IMR-90 (cell line): ENCODE data around the gene APC2. TPM values are rescaled to one million over a fixed set of nuclear protein-coding genes. Genes with fewer than 3 reads are reported as not detected.

Source experiments
- ATAC-seq: fragments of 200-7000 bp; cut with Tn5 transposase; 2 replicates; pipeline ENCODE4 v1.9.1; 2020; ENCODE audit warnings: low read depth, mild to moderate bottlenecking, moderate library complexity
- BruUV-seq: library from RNA; stranded (reverse); fragments of 400-500 nt; replicated peaks from 2 replicates; lab custom pipeline; 2021; lab: Mats Ljungman, UMichigan
- CTCF ChIA-PET: fragments of 300-600 bp; formaldehyde crosslinking; extraction: SDS; loops from one replicate; lab custom pipeline; 2021; ENCODE audit warnings: antibody characterized with exemption; lab: Yijun Ruan, JAX
- POLR2A ChIA-PET: fragments of 300-600 bp; sonication (Branson Sonifier 250); formaldehyde crosslinking; loops from one replicate; lab custom pipeline; 2022; ENCODE audit warnings: antibody characterized with exemption; ENCODE audit not compliant: unreplicated experiment; lab: Charles Lee
- DNase-seq: peaks from one replicate; pipeline ENCODE4 v3.0.0; 2013
- H2AFZ ChIP-seq: replicated peaks from 2 replicates; pipeline ENCODE3; 2013; ENCODE audit warnings: low read length, mild to moderate bottlenecking; ENCODE audit not compliant: poor library complexity
- H2AK5ac ChIP-seq: 2 replicates; pipeline ENCODE4 v1.6.1; 2013; ENCODE audit warnings: low read depth, low read length, inconsistent platforms
- H2AK9ac ChIP-seq: replicated peaks from 2 replicates; pipeline ENCODE3; 2013; ENCODE audit warnings: mild to moderate bottlenecking, low read depth, low read length, moderate library complexity; ENCODE audit not compliant: poor library complexity
- H2BK120ac ChIP-seq: 2 replicates; pipeline ENCODE4 v1.6.1; 2013; ENCODE audit warnings: low read depth, low read length, inconsistent platforms
- H2BK15ac ChIP-seq: 3 replicates; pipeline ENCODE4 v1.6.1; 2013; ENCODE audit warnings: low read depth, low read length, inconsistent platforms
- H2BK20ac ChIP-seq: 2 replicates; pipeline ENCODE4 v1.6.1; 2013; ENCODE audit warnings: low read depth, mild to moderate bottlenecking, inconsistent platforms, low read length, moderate library complexity
- H2BK5ac ChIP-seq: 2 replicates; pipeline ENCODE4 v1.6.1; 2013; ENCODE audit warnings: mild to moderate bottlenecking, low read depth, low read length, inconsistent platforms; ENCODE audit not compliant: poor library complexity, severe bottlenecking
- H3K14ac ChIP-seq: replicated peaks from 2 replicates; pipeline ENCODE4 v1.6.1; 2013; ENCODE audit warnings: low read depth, low read length, inconsistent platforms
- H3K18ac ChIP-seq: 2 replicates; pipeline ENCODE4 v1.6.1; 2013; ENCODE audit warnings: low read depth, low read length, control low read depth
- H3K23ac ChIP-seq: 2 replicates; pipeline ENCODE4 v1.6.1; 2013; ENCODE audit warnings: low read depth, low read length, inconsistent platforms
- H3K27ac ChIP-seq: 2 replicates; pipeline ENCODE4 v1.5.1; 2013; ENCODE audit warnings: mild to moderate bottlenecking, control low read depth, low read length; ENCODE audit not compliant: insufficient read depth
- H3K27me3 ChIP-seq: 2 replicates; pipeline ENCODE4 v1.6.1; 2013; ENCODE audit warnings: low read length; ENCODE audit not compliant: control insufficient read depth, insufficient read depth
- H3K36me3 ChIP-seq: 2 replicates; pipeline ENCODE4 v1.6.1; 2013; ENCODE audit warnings: low read length, mixed read lengths; ENCODE audit not compliant: control insufficient read depth, insufficient read depth
- H3K4ac ChIP-seq: 2 replicates; pipeline ENCODE4 v1.6.1; 2013; ENCODE audit warnings: low read depth, low read length, inconsistent platforms
- H3K4me1 ChIP-seq: 2 replicates; pipeline ENCODE4 v1.6.1; 2013; ENCODE audit warnings: low read length, mixed read lengths; ENCODE audit not compliant: control insufficient read depth, insufficient read depth
- H3K4me2 ChIP-seq: 2 replicates; pipeline ENCODE4 v1.6.1; 2013; ENCODE audit warnings: low read depth, mild to moderate bottlenecking, control low read depth, low read length, moderate library complexity
- H3K4me3 ChIP-seq: 2 replicates; pipeline ENCODE4 v1.5.1; 2013; ENCODE audit warnings: low read depth, mild to moderate bottlenecking, control low read depth, low read length, moderate library complexity; ENCODE audit not compliant: insufficient read depth
- H3K56ac ChIP-seq: 2 replicates; pipeline ENCODE4 v1.6.1; 2013; ENCODE audit warnings: low read length, inconsistent platforms; ENCODE audit not compliant: insufficient read depth; ENCODE audit errors: extremely low read depth
- H3K79me1 ChIP-seq, 2 experiments: 2 replicates each; pipeline ENCODE4 v1.6.1; 2013; ENCODE audit warnings: low read length in 2 of 2, inconsistent platforms in 1 of 2, low read depth in 1 of 2
- H3K9ac ChIP-seq: 2 replicates; pipeline ENCODE4 v1.6.1; 2013; ENCODE audit warnings: low read depth, low read length, control low read depth
- H3K9me1 ChIP-seq: 2 replicates; pipeline ENCODE4 v1.6.1; 2013; ENCODE audit warnings: low read length, inconsistent platforms; ENCODE audit not compliant: insufficient read depth
- H3K9me3 ChIP-seq: 2 replicates; pipeline ENCODE4 v1.6.1; 2013; ENCODE audit warnings: low read length; ENCODE audit not compliant: control insufficient read depth, insufficient read depth
- H4K20me1 ChIP-seq: 2 replicates; pipeline ENCODE4 v1.6.1; 2013; ENCODE audit warnings: low read length, inconsistent platforms; ENCODE audit not compliant: insufficient read depth
- H4K5ac ChIP-seq: 2 replicates; pipeline ENCODE4 v1.6.1; 2013; ENCODE audit warnings: mild to moderate bottlenecking, low read depth, low read length, control low read depth
- H4K8ac ChIP-seq, 2 experiments: 2 replicates each; pipeline ENCODE4 v1.6.1; 2013; ENCODE audit warnings: low read depth in 2 of 2, low read length in 2 of 2, control low read depth in 1 of 2, inconsistent platforms in 1 of 2
- H4K91ac ChIP-seq: 2 replicates; pipeline ENCODE4 v1.6.1; 2013; ENCODE audit warnings: low read depth, low read length, inconsistent platforms; ENCODE audit not compliant: insufficient read depth
- CEBPB ChIP-seq: IDR thresholded peaks from 2 replicates; pipeline ENCODE4 v1.6.1; 2012; ENCODE audit warnings: low read depth, low read length, improper control_type of control experiment
- CHD1 ChIP-seq: IDR thresholded peaks from 2 replicates; pipeline ENCODE4 v1.6.1; 2012; ENCODE audit warnings: low read depth, low read length, improper control_type of control experiment
- FOS ChIP-seq: fragments of 150-350 bp; IDR thresholded peaks from 2 replicates; pipeline ENCODE4 v1.6.1; 2016; ENCODE audit warnings: low read depth, low read length
- MAFK ChIP-seq: IDR thresholded peaks from 2 replicates; pipeline ENCODE4 v1.6.1; 2012; ENCODE audit warnings: low read depth, low read length, improper control_type of control experiment
- MAZ ChIP-seq: IDR thresholded peaks from 2 replicates; pipeline ENCODE4 v1.6.1; 2012; ENCODE audit warnings: low read depth, mild to moderate bottlenecking, low read length, improper control_type of control experiment, moderate library complexity, borderline replicate concordance
- MXI1 ChIP-seq: IDR thresholded peaks from 2 replicates; pipeline ENCODE4 v1.6.1; 2012; ENCODE audit warnings: low read depth, mild to moderate bottlenecking, low read length, moderate library complexity, borderline replicate concordance
- POLR2A ChIP-seq: IDR thresholded peaks from 2 replicates; pipeline ENCODE4 v1.6.1; 2012; ENCODE audit warnings: mild to moderate bottlenecking, low read depth, low read length
- RAD21 ChIP-seq: IDR thresholded peaks from 2 replicates; pipeline ENCODE4 v1.6.1; 2012; ENCODE audit warnings: low read length, improper control_type of control experiment
- RCOR1 ChIP-seq: IDR thresholded peaks from 2 replicates; pipeline ENCODE4 v1.6.1; 2012; ENCODE audit warnings: mild to moderate bottlenecking, low read length, improper control_type of control experiment; ENCODE audit not compliant: insufficient replicate concordance
- RFX5 ChIP-seq: IDR thresholded peaks from 2 replicates; pipeline ENCODE4 v1.8.0; 2012; ENCODE audit warnings: low read depth, mild to moderate bottlenecking, low read length, moderate library complexity
- WGBS, 2 experiments: methylation state at CpG; one replicate each; pipeline versions ENCODE4 v1.1.5 to v1.1.7; 2013; ENCODE audit warnings: missing lambda C conversion rate in 2 of 2; ENCODE audit not compliant: insufficient read length in 1 of 2; ENCODE audit errors: extremely low coverage in 2 of 2; 5-methylcytosine and 5-hydroxymethylcytosine counted together
- dilution Hi-C: fragments of 300-500 bp; cut with HindIII; formaldehyde crosslinking; loops from one replicate; pipeline ENCODE4 v1.14.3; 2018; ENCODE audit warnings: low sequenced_read_pairs; ENCODE audit not compliant: unreplicated experiment
- in situ Hi-C: fragments of 300-500 bp; cut with MboI; formaldehyde crosslinking; loops from 3 replicates; pipeline ENCODE4 v1.14.3; 2019; ENCODE audit warnings: low sequenced_read_pairs, inconsistent platforms, mixed read lengths
- intact Hi-C: fragments of 100-400 bp; cut with micrococcal nuclease; formaldehyde crosslinking; loops from 2 replicates; pipeline ENCODE4 v1.10.0; 2022
- polyA plus RNA-seq, 3 experiments: library from polyadenylated mRNA; depleted of rRNA; stranded (reverse); fragments of >200 nt; gene quantifications; 2 replicates each; pipeline ENCODE4 v1.2.3, GENCODE V29; 2012; ENCODE audit warnings: low replicate concordance in 1 of 3
- total RNA-seq: library from RNA; depleted of rRNA; stranded (reverse); fragments of >200 nt; gene quantifications from 2 replicates; pipeline ENCODE4 v1.2.3, GENCODE V29; 2012
- TF ChIP-seq, protein P1 (sequence below): fragments of 150-350 bp; IDR thresholded peaks from 2 replicates; pipeline ENCODE4 v1.6.1; 2017; ENCODE audit warnings: mild to moderate bottlenecking, antibody characterized with exemption, low read length, low read depth
- TF ChIP-seq, protein P2 (sequence below): fragments of 150-350 bp; IDR thresholded peaks from 2 replicates; pipeline ENCODE4 v1.6.1; 2016; ENCODE audit warnings: low read depth, mild to moderate bottlenecking, low read length, moderate library complexity, borderline replicate concordance

Gene APC2
- total and polyA plus RNA-seq, 2 of the 4 experiments (the other 2 are of a cell fraction): 0.36 to 0.41 TPM

DNA sequence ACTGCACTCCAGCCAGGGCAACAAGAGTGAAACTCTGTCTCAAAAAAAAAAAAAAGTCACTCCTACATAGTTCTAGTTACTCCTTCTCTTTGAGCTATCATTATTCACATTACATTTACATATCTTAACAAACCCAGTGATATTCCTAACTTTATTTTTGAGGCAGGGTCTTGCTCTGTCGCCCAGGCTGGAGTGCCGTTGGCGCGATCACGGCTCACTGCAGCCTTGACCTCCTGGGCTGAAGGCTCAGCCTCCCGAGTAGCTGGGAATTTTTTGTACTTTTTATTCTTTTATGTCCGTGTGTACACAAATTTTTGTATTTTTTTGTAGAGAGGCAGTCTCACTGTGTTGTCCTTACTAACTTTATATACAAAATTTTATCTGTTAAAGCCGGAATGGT is 12.3 kb upstream of the APC2 start:
- ChIA-PET POLR2A (interaction anchor here (0.6 kb wide), 1 partner anchor 140 kb away, joined by 9 read pairs; no protein-coding TSS in a partner anchor), CTCF (no interaction called here)
- Histone ChIP-seq H3K9ac (no peak overlapping the region), H2BK120ac (no peak overlapping the region), H2BK20ac (no peak overlapping the region), H4K91ac (no peak overlapping the region), H3K79me1 (peaks cover 26 to 42% of the 10 kb centered on the region in 2 experiments), H3K36me3 (peaks cover 57% of the 10 kb centered on the region), H3K9me3 (no peaks in the 10 kb centered on the region), H2AK5ac (no peak overlapping the region), H4K20me1 (peaks cover 43% of the 10 kb centered on the region), H3K4me1 (peaks cover 6% of the 10 kb centered on the region), H2AFZ (no peak overlapping the region), H2BK5ac (peak overlapping the region; percentile 33), H3K27ac (no peak overlapping the region), H2AK9ac (no peak overlapping the region), H2BK15ac (no peak overlapping the region), H3K23ac (no peak overlapping the region), H3K4ac (no peak overlapping the region), H4K5ac (no peak overlapping the region), H3K27me3 (no peaks in the 10 kb centered on the region), H3K56ac (no peak overlapping the region), H4K8ac (peak overlapping the region; percentile 48 to 89; a peak in 1 of 4 replicates), H3K18ac (no peak overlapping the region), H3K14ac (no peak overlapping the region), H3K9me1 (no peaks in the 10 kb centered on the region; the same call in 1 of the 2 replicates), H3K4me3 (no peak overlapping the region), H3K4me2 (no peak overlapping the region)
- DNase-seq (no peak), ATAC-seq (no peak)
- WGBS, 2 experiments: no CpG with 5 or more reads among the region's 8 CpGs
- in situ Hi-C loops: no loop called here
- dilution Hi-C loops: no loop called here
- intact Hi-C loops: no loop called here
- no TSS peak for BruUV-seq
- TF ChIP-seq FOS (no peak), RAD21 (no peak), RCOR1 (no peak), CHD1 (no peak), POLR2A (no peak), MXI1 (no peak), CEBPB (no peak), RFX5 (no peak), MAZ (no peak), MAFK (no peak)
- TF ChIP-seq, protein P1, sequence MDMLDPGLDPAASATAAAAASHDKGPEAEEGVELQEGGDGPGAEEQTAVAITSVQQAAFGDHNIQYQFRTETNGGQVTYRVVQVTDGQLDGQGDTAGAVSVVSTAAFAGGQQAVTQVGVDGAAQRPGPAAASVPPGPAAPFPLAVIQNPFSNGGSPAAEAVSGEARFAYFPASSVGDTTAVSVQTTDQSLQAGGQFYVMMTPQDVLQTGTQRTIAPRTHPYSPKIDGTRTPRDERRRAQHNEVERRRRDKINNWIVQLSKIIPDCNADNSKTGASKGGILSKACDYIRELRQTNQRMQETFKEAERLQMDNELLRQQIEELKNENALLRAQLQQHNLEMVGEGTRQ: no peak
- TF ChIP-seq, protein P2, sequence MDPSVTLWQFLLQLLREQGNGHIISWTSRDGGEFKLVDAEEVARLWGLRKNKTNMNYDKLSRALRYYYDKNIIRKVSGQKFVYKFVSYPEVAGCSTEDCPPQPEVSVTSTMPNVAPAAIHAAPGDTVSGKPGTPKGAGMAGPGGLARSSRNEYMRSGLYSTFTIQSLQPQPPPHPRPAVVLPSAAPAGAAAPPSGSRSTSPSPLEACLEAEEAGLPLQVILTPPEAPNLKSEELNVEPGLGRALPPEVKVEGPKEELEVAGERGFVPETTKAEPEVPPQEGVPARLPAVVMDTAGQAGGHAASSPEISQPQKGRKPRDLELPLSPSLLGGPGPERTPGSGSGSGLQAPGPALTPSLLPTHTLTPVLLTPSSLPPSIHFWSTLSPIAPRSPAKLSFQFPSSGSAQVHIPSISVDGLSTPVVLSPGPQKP: no peak
